ENCODE results near the gene REXO4.

DNA sequence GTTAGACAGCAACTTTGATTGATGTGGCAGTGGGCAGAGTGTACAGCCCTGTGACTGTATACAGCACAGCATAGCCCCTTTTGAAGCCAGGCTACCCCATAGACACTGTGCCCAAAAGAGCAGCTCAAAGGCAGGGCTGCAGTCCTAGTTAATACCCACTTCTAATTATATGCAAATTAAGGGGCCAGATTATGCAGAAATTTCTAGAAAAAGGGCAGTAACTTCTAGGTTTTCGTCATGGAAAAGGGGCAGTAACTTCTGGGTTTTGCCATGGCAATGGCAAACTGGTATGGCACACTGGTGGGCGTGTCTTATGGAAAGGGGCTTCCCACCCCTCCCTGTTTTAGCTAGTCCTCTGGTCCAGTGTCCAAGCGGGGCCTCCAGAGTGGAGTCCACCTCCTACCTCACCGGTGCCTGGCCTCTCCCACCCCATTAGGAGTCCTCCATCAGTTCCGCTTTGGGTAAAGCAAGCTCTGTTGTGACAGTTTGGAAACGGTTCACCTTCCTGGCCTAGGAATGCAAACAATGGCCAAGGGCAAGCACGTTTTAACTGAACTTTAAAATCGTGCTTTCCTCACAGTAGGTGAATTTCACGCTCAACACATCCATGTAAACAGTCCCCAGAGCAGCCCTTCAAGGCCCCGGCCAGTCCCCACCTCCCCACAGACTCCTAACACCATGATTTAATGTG lies 10.0 kb upstream of the REXO4 start:
- TF ChIP-seq, protein P1, sequence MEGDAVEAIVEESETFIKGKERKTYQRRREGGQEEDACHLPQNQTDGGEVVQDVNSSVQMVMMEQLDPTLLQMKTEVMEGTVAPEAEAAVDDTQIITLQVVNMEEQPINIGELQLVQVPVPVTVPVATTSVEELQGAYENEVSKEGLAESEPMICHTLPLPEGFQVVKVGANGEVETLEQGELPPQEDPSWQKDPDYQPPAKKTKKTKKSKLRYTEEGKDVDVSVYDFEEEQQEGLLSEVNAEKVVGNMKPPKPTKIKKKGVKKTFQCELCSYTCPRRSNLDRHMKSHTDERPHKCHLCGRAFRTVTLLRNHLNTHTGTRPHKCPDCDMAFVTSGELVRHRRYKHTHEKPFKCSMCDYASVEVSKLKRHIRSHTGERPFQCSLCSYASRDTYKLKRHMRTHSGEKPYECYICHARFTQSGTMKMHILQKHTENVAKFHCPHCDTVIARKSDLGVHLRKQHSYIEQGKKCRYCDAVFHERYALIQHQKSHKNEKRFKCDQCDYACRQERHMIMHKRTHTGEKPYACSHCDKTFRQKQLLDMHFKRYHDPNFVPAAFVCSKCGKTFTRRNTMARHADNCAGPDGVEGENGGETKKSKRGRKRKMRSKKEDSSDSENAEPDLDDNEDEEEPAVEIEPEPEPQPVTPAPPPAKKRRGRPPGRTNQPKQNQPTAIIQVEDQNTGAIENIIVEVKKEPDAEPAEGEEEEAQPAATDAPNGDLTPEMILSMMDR (conservative IDR thresholded peaks at IDR 0.05; ENCODE audit: low read length), result no peak
- TF ChIP-seq EZH2phosphoT487 (IDR thresholded peaks at IDR 0.05; ENCODE audit: borderline replicate concordance), result no peak
